Measurements from ENCODE around the gene KLF13. TPM values are rescaled to one million over a fixed set of nuclear protein-coding genes. Genes with fewer than 3 reads are reported as not detected.

Gene KLF13
- total RNA-seq = 100 to 1,000 TPM; 112 to 120 TPM

GRCh38 chr15:31326156-31326874 lies at the start of gene KLF13:
Gene KLF13 (plus strand): TSS chr15:31326835. CDS start chr15:31327213, 378 bp downstream.
- POLR2A ChIA-PET = interaction anchor here (0.7 to 5.6 kb wide), 17 partner anchors 16 to 162 kb away, joined by 3 to 50 read pairs (median 4); no protein-coding TSS in a partner anchor
- CTCF ChIA-PET = interaction anchor here (0.7 to 3.1 kb wide), 8 partner anchors 21 to 163 kb away, joined by 3 to 15 read pairs (median 4); no protein-coding TSS in a partner anchor

- POLR2A ChIA-PET = no interaction called here
- CTCF ChIA-PET = interaction anchor here (1.0 kb wide), 1 partner anchor 27 kb away, joined by 3 read pairs; no protein-coding TSS in a partner anchor
Observed at GRCh38 chr15:31277335-31278060, 49.1 kb upstream of the KLF13 start.

DNA sequence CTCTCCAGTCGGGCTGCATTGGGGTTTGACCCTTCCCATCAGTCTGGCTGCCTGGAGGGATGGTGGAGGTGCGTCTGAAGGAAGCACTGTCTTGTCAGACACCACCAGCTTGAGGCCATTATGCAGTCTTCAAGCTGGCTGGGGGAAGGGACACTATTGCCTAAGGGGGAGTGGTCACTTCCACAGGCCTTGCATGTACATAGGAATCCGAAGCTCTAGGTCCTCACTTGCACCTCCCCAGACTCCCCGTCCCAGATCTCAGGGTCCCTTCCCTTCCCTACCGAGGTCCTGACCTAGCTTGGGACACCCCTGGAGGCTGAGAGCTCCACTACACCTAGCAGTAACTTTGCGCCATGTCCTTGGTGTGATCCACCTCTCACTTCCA lies 48.6 kb upstream of the KLF13 start:
- ChIA-PET POLR2A (no interaction called here), CTCF (no interaction called here)

GRCh38 chr15:31278544-31279220 lies 48.0 kb upstream of the KLF13 start:
- ChIA-PET CTCF (no interaction called here), POLR2A (no interaction called here)

DNA sequence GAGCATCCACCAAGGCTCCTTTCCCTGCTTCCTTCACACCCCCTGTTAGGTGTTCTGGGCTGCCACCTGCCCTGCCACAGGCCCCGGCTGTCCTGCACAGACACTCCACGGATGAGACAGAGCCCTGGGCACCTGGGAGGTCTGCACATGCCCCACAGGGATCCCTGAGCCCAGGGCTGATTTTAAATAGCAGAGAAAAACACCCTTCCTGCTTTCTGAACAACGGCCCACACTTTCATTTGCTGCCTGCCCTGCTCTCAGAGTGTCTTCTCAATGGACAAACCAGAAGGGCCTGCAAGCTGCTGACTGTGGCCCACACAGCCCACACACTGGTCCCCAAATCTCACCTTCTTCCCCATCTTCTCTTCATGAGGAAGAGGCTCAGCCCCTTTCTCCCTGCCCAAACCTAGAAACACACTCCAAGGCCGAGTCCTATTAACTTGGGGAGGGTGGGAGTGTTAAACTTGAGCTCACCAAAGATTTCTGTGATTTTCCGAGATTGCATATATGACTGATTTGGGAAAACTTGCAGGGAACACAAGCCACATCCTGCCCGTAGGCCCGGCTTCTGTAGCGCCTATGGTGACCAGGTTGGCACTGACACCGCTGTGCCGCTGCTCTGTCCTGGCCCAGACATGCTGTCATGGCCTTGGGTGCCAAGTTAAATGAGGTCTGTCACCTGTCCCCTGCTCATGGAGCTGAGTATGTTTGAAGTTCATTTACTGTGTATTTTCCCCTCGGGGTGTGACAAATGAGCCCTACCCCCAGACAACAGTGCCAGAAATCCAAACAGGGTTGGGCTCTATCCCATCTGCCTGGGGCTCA lies 47.2 kb upstream of the KLF13 start:
- ChIA-PET POLR2A (no interaction called here), CTCF (no interaction called here)

GRCh38 chr15:31280046-31280830 lies 46.4 kb upstream of the KLF13 start:
- POLR2A ChIA-PET = no interaction called here
- CTCF ChIA-PET = no interaction called here

DNA sequence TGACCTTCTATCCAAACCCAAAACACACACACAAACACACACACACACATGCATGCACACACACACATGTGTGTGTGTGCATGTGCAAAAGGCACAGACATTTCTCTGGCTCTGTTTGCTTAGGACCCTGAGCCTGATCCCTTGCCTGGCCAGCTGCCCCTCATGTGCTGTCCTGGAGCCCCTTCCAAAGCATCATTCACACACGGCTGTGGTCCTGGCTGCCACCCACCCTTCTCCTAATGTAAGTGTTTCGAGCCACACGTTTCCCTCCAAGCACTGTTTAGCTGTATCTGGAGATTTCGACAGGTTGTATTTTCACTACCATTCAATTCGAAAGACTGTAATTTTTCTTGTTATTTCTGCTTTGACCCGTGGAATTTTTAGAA lies 45.8 kb upstream of the KLF13 start:
- CTCF ChIA-PET = no interaction called here
- POLR2A ChIA-PET = no interaction called here

DNA sequence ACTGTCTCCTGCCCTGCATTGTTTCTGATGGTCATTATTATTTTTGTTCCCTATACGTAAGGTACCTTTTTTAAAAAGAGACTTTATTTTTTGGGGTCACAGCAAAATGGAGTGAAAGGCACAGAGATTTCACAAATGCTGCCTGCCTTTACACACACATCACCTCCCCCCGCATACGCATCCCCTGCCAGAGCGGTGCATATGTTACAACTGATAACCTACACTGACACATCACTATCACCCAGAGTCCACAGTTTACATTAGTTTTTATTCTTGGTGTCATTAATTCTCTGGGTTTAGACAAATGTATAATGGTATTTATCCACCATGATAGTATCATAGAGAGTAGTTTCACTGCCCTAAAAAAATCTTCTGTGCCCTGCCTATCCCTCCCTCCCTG lies 43.6 kb upstream of the KLF13 start:
- ChIA-PET CTCF (no interaction called here), POLR2A (no interaction called here)

- ChIA-PET POLR2A (no interaction called here), CTCF (no interaction called here)
Observed at GRCh38 chr15:31285772-31286261, 40.8 kb upstream of the KLF13 start.

GRCh38 chr15:31291048-31291578 lies 35.5 kb upstream of the KLF13 start:
- POLR2A ChIA-PET = no interaction called here
- CTCF ChIA-PET = no interaction called here

- CTCF ChIA-PET = no interaction called here
- POLR2A ChIA-PET = no interaction called here
Observed at GRCh38 chr15:31292391-31293015, 34.1 kb upstream of the KLF13 start.

DNA sequence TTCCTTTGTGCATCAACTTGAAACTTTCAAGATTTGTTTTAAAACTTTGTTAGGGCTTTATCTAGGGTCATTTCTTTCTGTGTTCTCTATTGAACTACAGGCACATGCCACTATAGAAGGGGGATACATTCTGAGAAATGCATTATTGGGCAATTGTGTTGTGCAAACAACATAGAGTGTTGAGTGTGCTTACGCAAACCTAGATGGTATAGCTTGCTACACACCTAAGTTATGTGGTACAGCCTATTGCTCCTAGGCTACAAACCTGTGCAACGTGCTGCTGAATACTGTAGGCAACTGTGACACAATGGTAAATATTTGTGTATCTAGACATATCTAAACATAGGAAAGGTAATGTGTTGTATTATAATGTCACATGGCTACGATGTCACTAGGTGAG lies 33.0 kb upstream of the KLF13 start:
- CTCF ChIA-PET = interaction anchor here (0.5 kb wide), 1 partner anchor 1626 kb away, joined by 3 read pairs; no protein-coding TSS in a partner anchor
- POLR2A ChIA-PET = no interaction called here

GRCh38 chr15:31294067-31294466 lies 32.6 kb upstream of the KLF13 start:
- ChIA-PET POLR2A (no interaction called here), CTCF (interaction anchor here (0.5 kb wide), 1 partner anchor 1627 kb away, joined by 3 read pairs; no protein-coding TSS in a partner anchor)

GRCh38 chr15:31295658-31296057 lies 31.0 kb upstream of the KLF13 start:
- CTCF ChIA-PET = interaction anchor here (0.6 kb wide), 1 partner anchor 146 kb away, joined by 3 read pairs; no protein-coding TSS in a partner anchor
- POLR2A ChIA-PET = no interaction called here

GRCh38 chr15:31296219-31296645 lies 30.4 kb upstream of the KLF13 start:
- CTCF ChIA-PET = no interaction called here
- POLR2A ChIA-PET = no interaction called here

DNA sequence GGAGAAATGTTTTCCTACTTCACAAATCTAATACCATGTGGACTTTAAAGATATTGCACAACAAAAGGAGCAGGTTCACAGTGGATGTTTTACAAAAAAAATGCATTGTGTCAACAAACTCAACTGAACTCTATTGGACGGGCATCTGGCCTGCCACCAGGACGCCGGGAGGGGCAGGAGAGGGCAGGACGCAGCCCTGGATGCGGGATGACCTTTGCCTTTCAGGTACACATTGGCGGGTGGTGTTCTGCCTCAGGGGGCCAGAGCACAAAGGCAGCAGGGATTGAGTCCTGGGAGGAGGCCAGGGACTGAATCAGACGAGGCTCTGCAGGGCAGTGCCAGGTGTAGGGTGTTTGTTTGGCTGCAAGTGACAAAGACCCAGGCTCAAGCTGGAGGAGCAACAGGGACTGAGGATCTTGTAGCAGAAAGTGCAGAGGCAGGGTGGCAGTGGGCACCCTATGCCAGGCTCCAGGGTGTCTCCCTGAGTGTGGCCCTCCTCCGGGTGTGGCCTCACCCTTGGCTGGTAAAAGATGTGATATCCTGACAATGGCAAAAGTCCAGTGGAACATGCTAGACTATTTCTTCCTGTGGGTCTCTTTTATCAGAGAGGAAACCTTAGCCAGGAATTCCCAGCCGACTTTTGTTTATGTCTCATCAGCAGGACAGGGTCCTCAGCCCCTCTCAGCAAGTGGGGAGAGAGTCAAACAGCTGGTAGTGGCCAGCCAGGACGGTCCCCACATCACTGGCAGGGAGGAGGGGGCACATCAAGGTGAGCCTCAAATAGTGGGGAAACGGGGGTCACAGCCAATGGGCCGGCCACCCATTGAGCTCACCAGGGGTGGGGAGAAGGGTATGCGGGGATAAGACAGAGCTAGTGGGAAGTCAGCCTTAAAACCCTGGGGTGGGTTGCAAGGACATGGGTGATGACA lies 29.7 kb upstream of the KLF13 start:
- POLR2A ChIA-PET = no interaction called here
- CTCF ChIA-PET = interaction anchor here (1.1 kb wide), 1 partner anchor 27 kb away, joined by 3 read pairs; no protein-coding TSS in a partner anchor

Measured in activated CD8-positive, alpha-beta memory T cell treated with anti-CD3 and anti-CD28 coated beads for 36 hours (primary cell).